Hematopoietic multipotent progenitor cell (in vitro differentiated cells): ENCODE data around the gene GGT5. TPM values are rescaled to one million over a fixed set of nuclear protein-coding genes. Genes with fewer than 3 reads are reported as not detected.
"Not testable (repeated sequence)": the region's sequence is repeated elsewhere in the genome, so short reads cannot be mapped to it uniquely, and the experiment has no call there.

Experiments used
- DNase-seq, 3 donors: peaks; one replicate each; pipeline ENCODE4 v3.0.0-alpha.2; 2011 to 2015; ENCODE audit warnings: low read depth in 2 of 3, low spot score in 2 of 3
- total RNA-seq: library from RNA; depleted of rRNA; stranded (reverse); fragments of >200 nt; gene quantifications from one replicate; pipeline ENCODE4 v1.2.3, GENCODE V29; 2012

The GGT5 gene, protein sequence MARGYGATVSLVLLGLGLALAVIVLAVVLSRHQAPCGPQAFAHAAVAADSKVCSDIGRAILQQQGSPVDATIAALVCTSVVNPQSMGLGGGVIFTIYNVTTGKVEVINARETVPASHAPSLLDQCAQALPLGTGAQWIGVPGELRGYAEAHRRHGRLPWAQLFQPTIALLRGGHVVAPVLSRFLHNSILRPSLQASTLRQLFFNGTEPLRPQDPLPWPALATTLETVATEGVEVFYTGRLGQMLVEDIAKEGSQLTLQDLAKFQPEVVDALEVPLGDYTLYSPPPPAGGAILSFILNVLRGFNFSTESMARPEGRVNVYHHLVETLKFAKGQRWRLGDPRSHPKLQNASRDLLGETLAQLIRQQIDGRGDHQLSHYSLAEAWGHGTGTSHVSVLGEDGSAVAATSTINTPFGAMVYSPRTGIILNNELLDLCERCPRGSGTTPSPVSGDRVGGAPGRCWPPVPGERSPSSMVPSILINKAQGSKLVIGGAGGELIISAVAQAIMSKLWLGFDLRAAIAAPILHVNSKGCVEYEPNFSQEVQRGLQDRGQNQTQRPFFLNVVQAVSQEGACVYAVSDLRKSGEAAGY
- 0.27 TPM for total RNA-seq

DNA sequence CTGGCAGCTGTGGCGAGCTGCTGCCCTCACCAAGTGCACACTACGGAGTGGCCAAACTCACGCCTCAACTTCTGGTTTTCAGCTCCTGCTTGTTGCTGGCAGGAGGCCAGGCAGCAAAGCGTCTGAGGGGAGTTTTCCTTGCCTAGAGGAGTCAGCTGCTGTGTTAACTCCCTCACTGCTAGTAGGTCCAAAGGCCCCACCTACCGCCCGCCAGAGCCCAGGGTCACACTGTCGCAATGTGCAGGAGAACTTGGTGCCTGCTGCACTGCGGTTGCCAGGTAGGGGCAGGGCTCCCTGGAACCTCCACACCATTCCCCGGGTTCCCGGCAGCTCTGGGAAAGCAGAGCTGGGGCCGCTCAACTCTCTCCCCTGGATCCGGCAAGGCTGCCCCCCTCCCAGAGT is at the start of gene GGT5:
TSS of gene GGT5 (minus strand) at position 53 of the 402 bp plus-strand sequence. CDS start 357 bp downstream, outside the sequence.
- DNase-seq = not testable (repeated sequence)

DNA sequence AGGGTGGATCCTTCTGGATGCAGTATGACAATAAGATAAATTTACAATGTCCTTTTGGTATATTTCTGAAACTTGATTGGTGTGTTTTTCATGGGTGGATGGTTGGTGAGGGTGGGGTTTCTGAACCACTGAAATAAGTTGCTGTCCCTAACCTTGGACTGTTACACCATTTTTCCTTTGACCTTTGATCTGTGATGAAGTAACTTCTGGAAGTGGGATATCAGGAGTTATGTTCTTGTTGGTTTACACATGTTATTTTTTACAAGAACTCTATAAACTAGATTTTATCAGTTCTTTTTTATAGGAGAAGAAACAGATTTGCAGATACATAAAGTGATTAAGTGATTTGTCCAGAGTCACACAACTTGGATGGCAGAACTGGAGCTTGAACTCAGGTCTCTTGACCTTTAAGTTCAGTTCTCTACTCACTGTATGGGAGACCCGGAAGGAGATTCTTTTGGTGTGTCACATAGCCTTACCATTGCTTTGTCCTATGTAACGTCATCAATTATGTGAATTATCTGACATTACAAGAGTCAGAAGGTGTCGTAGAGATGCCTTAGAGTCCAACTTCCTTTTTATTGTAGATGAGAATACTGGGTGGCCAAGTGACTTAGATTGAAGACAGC is 47.4 kb upstream of the GGT5 start:
- DNase-seq = not testable (repeated sequence)

DNA sequence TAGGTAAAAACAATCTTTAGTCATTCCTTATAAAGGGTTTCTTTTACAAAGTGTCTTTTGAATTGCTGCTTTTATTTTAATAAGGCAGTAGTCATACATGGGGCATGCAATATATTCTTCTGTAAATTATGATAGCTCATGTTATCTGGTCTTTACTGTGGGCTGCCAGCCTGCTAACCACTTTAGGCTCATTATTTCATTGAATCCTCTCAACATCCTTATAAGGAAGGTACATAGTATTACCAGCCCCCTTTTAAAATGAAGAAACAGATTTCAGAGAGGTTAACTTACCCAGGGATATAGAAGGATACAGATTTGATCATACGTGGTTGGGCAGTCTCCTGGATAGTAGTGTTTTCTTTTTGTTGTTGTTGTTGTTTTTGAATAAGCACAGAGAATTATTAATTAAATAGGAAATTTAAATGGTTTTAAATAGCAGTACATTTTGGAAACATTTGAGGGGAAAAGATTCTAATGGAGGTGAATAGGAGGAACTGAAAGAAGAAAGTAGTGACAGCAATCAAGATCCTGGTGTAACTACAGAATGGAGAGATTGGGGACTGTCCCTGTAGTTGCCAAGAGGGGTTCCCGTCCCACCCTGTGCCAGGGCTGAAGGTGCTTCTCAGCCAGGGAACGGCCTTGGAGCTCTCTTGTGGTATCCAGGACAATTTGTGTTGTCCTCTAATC is 46.8 kb upstream of the GGT5 start:
- DNase-seq = no peak

DNA sequence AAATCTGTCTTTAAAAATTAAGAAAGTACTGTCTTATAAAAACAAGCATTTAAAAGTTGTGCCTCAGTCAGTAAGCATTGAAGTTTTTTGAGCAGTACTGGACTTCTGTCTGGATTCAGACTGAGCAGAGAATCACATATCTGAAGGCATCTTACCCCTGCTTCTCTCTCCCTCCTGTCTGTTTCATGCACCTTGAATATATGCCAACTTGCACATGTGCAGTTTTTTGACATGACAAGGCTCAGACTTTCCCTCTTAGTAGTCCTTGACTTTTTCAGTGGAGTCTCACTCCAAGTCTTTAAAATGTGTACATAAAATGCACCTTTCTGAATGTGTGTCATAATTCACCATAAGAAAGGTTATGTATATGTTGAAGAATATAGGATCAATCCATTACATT is 45.6 kb upstream of the GGT5 start:
- DNase-seq = no peak

DNA sequence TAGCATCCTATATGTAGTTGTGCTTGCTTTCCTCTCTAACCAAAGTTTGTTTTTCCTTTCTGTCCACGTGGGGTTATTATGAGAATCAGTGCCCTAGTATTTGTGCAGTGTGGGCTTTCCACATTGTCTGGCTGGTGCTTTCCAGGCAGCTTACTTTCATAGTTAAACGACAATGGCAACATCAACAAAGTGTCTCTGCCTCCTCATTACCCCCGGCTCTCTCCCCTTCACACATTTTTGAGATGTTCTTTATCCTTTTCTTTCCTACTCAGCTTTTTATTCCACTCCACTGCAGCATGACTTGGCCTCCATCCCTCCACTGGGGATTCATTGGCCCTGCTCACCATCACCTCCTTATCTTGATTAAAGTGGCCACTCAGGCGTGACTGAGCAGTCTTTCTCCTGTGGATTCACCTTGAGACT is 44.9 kb upstream of the GGT5 start:
- no peak for DNase-seq

DNA sequence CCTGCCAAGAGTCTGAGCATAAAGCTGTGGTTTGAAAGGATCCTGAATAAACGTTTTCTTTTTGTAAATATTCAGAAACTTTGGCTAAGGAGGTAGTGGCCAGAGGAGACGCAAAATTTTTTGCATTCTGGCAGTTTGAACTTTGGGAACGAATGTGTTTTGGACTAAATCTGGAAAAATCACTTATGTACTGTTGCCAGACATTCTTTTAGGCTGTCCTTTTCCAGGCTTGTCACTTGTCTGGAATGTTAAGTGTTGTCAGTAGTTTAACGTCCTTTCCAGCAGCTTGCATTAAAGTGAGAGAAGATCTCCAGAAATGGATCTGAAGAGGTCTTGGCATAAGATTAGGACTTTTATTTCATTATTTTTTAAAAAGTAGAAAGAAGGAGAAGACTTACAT is 44.2 kb upstream of the GGT5 start:
- DNase-seq = no peak

DNA sequence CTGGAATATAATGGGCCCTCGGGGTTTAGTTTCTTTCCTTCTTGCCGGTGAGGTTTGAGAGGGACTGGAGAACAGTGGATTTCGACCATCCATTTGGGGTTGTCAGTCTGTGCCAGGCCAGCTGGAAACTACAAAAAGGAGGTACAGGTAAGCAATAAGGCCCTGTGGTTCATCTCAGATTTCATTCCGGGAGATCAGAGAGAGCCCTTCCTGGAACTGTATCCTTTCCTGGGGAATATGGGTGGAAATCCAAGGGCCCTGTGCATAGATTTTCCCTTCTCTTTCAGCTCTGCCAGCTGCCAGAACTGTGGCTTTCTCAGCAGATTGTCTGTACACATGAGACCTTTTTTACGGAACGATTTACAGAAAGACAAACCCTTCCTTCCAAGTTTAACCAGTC is 42.9 kb upstream of the GGT5 start:
- not testable (repeated sequence) for DNase-seq

DNA sequence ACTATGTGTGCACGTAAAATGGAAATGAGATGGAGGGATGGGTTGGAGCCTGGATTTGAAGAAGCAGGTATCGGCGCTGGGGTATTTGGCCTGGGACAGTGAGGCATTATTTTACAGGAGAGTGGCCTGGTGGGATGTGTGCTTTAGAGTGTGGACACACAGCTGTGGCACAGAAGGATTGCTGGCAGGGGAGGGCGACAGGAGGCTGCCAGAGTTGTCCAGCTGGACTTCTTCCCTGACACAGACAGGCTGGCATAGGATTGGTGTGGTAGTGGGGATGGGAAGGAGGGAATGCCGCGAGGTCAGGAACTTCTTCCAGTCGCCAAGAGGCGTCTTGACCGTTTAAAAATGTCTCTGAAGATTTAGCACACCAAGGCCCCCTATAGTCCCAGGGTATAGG is 42.3 kb upstream of the GGT5 start:
- DNase-seq = not testable (repeated sequence)

DNA sequence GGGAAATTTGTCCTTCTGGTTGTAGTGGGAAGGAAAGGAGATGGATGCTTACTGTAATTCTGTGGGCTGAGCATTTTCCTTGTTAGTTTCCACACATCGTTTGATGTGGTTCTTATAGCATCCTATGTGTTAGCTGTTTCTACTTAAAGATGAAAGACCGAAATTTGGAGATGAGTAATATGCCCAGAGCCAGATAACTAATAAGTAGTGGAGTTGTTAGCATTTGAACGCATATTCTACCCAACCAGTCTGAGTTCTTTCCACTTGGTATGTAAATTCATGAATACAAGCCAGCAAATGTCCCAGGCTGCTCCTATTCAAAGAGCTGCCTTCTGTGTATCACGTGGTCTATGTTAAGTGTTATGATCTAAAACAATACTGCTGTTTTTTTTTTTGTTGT is 40.4 kb upstream of the GGT5 start:
- no peak for DNase-seq

DNA sequence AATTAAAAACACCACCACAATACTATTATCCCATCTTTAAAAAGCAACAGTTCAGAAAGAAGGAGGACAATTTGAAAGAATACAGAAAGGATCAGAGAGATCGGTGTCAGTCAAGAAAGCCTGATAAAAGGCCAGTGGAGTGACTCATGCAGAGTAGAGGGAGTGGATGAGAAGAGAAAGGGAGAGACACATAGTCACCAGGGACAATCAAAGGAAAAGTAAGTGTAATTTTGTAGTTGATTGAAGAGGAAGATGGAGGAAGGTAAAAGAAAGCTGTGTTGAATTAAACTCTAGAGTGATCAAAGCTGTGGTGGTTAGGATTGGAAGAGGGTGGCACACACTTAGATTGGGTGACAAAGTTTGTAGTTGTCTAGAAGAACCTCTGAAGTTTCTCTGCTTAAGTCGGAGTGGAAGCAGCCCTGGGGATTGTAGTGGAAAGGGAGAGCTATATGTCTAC is 39.9 kb upstream of the GGT5 start:
- DNase-seq = no peak

DNA sequence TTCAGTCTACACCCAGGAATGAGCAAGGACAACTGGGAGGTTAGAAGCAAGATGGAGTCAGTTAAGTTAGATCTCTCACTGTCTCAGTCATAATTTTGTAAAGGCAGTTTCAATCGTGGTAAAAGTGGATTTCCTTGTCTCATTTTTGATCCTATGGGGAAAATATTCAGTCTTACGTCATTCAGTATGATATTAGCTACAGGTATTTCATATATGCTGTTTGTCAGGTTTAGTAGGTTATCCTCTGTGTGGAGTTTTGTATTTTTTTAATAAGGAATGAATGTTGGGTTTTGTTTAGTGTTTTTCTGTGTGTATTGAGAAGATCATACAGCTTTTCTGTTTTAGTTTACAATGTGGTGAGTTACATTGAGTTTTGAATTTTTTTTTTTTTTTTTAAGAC is 37.5 kb upstream of the GGT5 start:
- no peak for DNase-seq

DNA sequence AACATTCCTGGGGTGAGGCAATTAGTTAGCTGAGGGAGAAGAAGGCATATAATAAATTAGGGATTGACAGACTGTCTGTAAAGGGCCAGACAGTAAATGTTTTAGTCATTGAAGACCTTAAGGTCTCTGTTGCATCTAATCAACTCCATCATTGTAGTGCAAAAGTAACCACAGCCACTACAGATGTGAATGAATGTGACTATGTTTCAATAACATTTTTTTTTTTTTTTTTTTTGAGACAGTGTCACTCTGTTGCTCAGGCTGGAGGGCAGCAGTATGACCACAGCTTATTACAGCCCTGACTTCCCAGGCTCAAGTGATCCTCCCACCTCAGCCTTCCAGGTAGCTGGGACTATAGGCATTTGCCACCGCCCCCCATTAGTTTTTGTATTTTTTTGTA is 35.5 kb upstream of the GGT5 start:
- DNase-seq = not testable (repeated sequence)

DNA sequence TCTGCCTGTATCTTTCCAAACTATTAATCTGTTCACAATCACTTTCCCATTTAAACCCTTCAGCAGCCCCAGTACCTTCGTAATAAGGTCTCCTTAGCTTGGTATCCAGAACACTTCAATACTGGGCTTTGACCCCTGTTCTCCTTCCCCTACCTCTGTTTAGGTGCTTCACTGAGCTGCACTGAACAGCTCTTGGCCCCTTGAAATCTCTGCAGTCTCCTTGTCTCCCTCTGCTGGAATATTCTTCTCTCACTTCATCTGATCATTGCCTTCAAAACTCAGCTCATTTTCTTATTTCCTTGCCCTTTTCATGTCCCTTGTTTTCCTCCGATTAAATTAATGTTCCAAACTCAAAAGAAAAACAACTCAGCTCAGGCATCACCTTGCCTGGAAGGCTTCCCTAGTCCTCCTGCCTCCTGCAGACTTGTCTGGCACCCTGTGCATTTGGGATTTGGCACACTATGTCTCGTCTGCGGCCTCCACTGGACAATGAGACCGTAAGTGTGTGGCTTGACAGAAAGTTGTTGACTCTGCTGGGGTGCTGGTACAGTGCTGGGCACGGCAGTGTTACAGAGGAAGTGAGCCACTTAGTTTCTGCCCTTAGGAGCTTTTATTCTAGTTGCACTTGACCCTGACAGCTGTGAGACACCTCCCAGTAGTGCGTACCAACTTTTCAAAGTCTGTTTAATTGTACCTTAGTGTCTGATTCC is 30.0 kb upstream of the GGT5 start:
- not testable (repeated sequence) for DNase-seq

DNA sequence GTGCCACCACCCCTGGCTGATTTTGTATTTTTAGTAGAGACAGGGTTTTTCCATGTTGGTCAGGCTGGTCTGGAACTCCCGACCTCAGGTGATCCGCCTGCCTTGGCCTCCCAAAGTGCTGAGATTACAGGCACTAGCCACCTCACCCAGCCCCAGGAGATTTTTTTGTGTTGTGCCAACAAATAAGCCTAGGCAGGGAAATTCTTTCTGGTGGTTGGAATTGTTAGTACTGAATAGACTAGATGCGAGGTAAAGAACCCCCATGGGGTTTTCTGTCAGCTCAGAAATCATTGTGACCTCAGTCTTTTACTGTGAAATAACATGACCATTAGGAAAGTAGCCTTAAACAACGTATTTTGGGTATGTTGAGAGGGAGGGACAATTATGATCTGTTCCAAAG is 29.0 kb upstream of the GGT5 start:
- not testable (repeated sequence) for DNase-seq

DNA sequence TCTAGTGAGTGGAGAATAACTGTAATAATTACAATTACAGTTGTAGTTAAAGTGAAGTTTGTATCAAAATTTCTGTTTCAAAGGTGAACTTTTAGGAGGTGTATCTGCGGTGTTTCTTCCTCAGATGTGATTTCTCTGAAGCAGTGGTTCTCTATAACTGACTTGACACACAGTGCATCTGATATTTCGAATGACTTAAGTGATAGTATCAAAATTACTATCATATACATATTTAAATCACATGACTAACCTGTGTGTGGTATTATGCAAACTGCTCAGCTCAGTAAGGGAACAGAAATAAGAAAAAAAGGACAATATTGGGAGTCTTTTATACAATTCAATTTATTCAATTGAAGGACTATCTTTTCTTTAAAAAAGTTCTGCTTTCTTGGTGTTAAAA is 28.1 kb upstream of the GGT5 start:
- DNase-seq = not testable (repeated sequence)

DNA sequence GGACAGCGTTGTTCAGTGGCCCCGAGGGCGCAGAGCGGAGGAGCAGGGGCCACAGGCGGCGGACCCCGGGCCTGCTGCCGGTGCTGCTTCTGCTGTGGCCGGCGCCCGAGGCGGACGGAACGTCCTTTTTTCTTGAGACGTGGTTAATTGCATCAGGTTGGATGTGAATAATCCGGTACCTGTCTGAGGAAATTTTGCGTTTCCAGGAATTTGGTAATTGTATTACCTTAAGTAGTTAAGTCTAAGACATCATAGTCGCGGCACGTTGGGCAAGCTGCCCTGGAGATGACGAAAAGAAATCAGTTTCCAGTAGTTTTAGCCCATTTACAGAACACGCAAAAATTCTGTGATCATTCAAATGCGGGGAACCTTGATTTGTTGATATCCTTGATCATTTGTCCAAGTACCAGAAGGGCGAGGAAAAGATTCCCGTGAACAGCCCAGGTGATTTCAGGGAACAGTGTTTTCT is 26.5 kb upstream of the GGT5 start:
- DNase-seq = no peak

DNA sequence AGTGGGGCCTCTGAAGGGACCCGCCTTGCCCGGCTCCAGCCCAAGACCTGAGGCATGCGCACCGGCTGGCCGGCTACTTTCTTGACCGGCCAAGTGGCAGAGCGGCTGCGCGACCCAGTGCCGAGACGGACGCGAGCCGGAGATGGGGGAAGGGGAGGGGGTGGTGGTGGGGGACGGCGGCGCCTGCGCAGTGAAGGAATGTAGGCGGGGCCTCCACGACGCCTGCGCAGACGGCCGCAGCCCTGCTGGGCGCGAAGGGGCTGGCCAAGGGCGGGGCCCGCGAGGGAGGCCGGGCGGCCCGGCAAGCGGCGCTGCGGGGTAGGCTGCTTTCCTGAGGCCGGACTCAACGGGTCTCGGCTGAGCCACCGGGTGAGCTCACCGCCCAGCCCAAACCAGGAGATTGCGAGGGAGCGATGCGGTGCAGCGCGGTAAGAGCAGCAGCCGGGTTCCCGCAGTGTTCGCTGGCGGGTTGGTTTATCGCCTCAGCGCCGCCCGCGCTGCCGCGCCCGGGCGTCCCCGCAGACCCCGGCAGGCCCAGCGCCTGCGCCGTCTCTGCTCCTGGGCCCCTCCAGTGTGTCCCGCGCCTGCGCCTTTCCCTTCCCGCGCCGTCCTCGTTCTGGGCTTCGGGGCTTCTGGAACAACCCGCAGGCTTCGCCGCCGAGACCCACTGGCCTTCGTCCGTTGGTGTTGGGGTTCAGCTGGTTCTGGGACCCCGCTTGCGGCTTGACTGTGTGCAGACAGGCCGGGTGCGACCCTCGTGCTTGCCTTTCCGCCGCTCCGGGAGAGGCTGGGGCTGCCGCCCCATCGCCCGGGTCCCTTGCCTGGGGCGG is 25.9 kb upstream of the GGT5 start, which contains the start of gene SPECC1L:
TSS of gene SPECC1L (plus strand) at position 276 of the 830 bp plus-strand sequence. CDS start 31,401 bp downstream, outside the sequence.
- peak; percentile 89 to 91 (median 90) for DNase-seq

DNA sequence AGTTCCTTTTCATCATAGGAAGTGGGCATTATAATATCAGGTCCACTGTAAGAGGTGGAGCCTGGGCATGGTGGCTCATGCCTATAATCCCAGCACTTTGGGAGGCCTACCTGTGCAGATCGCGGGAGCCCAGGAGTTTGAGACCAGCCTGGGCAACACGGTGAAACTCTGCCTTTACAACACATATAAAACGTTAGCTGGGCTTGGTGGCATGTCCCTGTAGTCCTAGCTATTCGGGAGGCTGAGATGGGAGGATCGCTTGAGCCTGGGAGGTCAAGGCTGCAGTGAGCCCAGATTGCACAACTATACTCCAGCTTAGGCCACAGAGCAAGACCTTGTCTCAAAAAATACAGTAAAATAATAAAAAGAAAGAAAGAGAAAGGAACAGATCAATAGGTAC is 21.6 kb upstream of the GGT5 start:
- DNase-seq = not testable (repeated sequence)

DNA sequence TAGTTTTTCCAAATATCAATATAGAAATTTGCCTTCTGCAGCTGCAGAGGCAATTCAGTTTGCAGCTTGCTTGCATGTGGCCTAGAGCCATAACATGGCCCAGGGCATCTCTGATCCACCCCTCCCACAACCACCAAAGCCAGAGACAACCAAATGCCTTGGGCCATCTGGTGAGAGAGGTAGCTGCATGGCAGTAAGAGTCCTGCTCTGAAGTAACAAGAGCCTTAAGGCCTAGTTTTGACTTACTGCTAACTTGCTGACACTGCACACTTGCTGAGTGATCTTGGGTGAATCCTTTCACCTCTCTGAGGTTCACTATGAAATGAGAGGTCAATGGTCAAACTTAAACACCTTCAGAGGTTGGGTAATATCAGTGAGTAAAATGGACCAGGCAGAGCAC is 20.9 kb upstream of the GGT5 start:
- DNase-seq = no peak
